ENCODE results near the gene FBXO41.
A peak's percentile ranks its signal among the peaks of the same experiment; 100 is the strongest.

The FBXO41 gene

GRCh38 chr2:73285159-73285739 is 971 bp upstream of the FBXO41 start:
- Histone ChIP-seq H3K4me1 (ENCODE audit: control insufficient read depth, insufficient read depth, low read length) (peaks cover 8% of the 10 kb centered on the region), H3K27ac (ENCODE audit: extremely low read depth, low read depth, low read length) (no peak overlapping the region), H3K9me3 (ENCODE audit: control insufficient read depth, insufficient read depth, low read depth, low read length) (no peaks in the 10 kb centered on the region), H3K4me3 (ENCODE audit: low read depth, low read length) (no peak overlapping the region), H3K36me3 (ENCODE audit: control insufficient read depth in 2 of 2, insufficient read depth in 1 of 2, low read length in 2 of 2) (peaks cover 0 to 11% of the 10 kb centered on the region in 2 experiments; a peak in 1 of 3 replicates)
- no peak for TF ChIP-seq ZNF792 (tag by site-specific recombination; IDR thresholded peaks at IDR 0.05)
- TF ChIP-seq ZNF704 (tag by site-specific recombination; IDR thresholded peaks at IDR 0.05) = no peak
- TF ChIP-seq ZBTB21 (tag by site-specific recombination; IDR thresholded peaks at IDR 0.05) = no peak
- no peak for TF ChIP-seq ELK4 (IDR thresholded peaks at IDR 0.05; ENCODE audit: borderline replicate concordance, low read depth, low read length)
- TF ChIP-seq GLIS1 (tag by site-specific recombination; IDR thresholded peaks at IDR 0.05) = no peak
- no peak for TF ChIP-seq BCL6B (tag by site-specific recombination; IDR thresholded peaks at IDR 0.05)
- no peak for TF ChIP-seq ZNF280C (tag by site-specific recombination; IDR thresholded peaks at IDR 0.05)
- ChIA-PET POLR2A (interaction anchor here (1.8 kb wide), 1 partner anchor 52 kb away, joined by 9 read pairs; the partner anchor contains the start of genes CCT7 and PRADC1), CTCF (interaction anchor here (0.6 to 0.7 kb wide), 2 partner anchors 25 to 1590 kb away, joined by 3 read pairs; no protein-coding TSS in a partner anchor)

GRCh38 chr2:73283545-73284295 is 558 bp downstream of the FBXO41 start:
- Histone ChIP-seq H3K36me3 (ENCODE audit: control insufficient read depth in 2 of 2, insufficient read depth in 1 of 2, low read length in 2 of 2) (peaks cover 0 to 11% of the 10 kb centered on the region in 2 experiments; a peak in 1 of 3 replicates), H3K9me3 (ENCODE audit: control insufficient read depth, insufficient read depth, low read depth, low read length) (no peaks in the 10 kb centered on the region), H3K27ac (ENCODE audit: extremely low read depth, low read depth, low read length) (peak overlapping the region; percentile 64; the same call in 1 of the 2 replicates), H3K4me1 (ENCODE audit: control insufficient read depth, insufficient read depth, low read length) (peaks cover 8% of the 10 kb centered on the region), H3K4me3 (ENCODE audit: low read depth, low read length) (peak overlapping the region; percentile 55)
- POLR2A ChIA-PET = no interaction called here
- CTCF ChIA-PET = no interaction called here
- no peak for TF ChIP-seq YY1 (tag by site-specific recombination; IDR thresholded peaks at IDR 0.05)
- 0 out of 2 replicates have a peak, but pooled peaks have one; percentile 7 for TF ChIP-seq ZBTB8A (tag by site-specific recombination; IDR thresholded peaks at IDR 0.05)
- 0 out of 2 replicates have a peak, but pooled peaks have one; percentile 30 for TF ChIP-seq KLF16 (tag by site-specific recombination; IDR thresholded peaks at IDR 0.05)
- TF ChIP-seq ZNF280C (tag by site-specific recombination; IDR thresholded peaks at IDR 0.05) = no peak
- no peak; the same call in 1 of the 2 replicates for TF ChIP-seq ZSCAN30 (tag by site-specific recombination; IDR thresholded peaks at IDR 0.05)
- TF ChIP-seq ZNF529 (tag by site-specific recombination; IDR thresholded peaks at IDR 0.05; ENCODE audit: insufficient replicate concordance) = no peak
- TF ChIP-seq YY2 (tag by site-specific recombination; IDR thresholded peaks at IDR 0.05) = no peak
- no peak for TF ChIP-seq ZFP3 (tag by site-specific recombination; IDR thresholded peaks at IDR 0.05; ENCODE audit: low read depth)
- no peak for TF ChIP-seq AEBP2 (tag by site-specific recombination; IDR thresholded peaks at IDR 0.05; ENCODE audit: borderline replicate concordance)
- peak; percentile 46; the same call in 1 of the 2 replicates for TF ChIP-seq PATZ1 (tag by site-specific recombination; IDR thresholded peaks at IDR 0.05)
- TF ChIP-seq ZNF341 (tag by site-specific recombination; IDR thresholded peaks at IDR 0.05; ENCODE audit: low read depth) = peak; percentile 89
- TF ChIP-seq ZNF433 (tag by site-specific recombination; IDR thresholded peaks at IDR 0.05; ENCODE audit: low read depth) = no peak
- TF ChIP-seq ZNF701 (tag by site-specific recombination; IDR thresholded peaks at IDR 0.05) = no peak
- TF ChIP-seq ZNF202 (tag by site-specific recombination; IDR thresholded peaks at IDR 0.05; ENCODE audit: borderline replicate concordance) = no peak

Data from HEK293 (cell line).